Suppressor macrophage treated with lipopolysaccharide for 1 hour (primary cell): ENCODE measurements around the gene DIAPH3.

Experiments
- DNase-seq, 3 donors: peaks; one replicate each; pipeline ENCODE4 v3.0.0-alpha.2; 2020 to 2022

DIAPH3 gene

GRCh38 chr13:59701261-59701660, 462.5 kb downstream of the DIAPH3 start:
- no peak for DNase-seq

GRCh38 chr13:59700281-59700680, 463.4 kb downstream of the DIAPH3 start:
- DNase-seq = no peak

- DNase-seq = no peak
Measured at GRCh38 chr13:59696271-59696670, 467.5 kb downstream of the DIAPH3 start.

GRCh38 chr13:59691501-59692066, 472.1 kb downstream of the DIAPH3 start:
- DNase-seq = no peak

- DNase-seq = no peak
Measured at GRCh38 chr13:59690857-59691500, 472.7 kb downstream of the DIAPH3 start.

- no peak for DNase-seq
Measured at GRCh38 chr13:59689057-59689456, 474.7 kb downstream of the DIAPH3 start.

GRCh38 chr13:59686798-59687394, 476.8 kb downstream of the DIAPH3 start:
- no peak for DNase-seq

GRCh38 chr13:59684105-59684504, 479.6 kb downstream of the DIAPH3 start:
- DNase-seq = no peak

GRCh38 chr13:59681636-59682311, 482.0 kb downstream of the DIAPH3 start:
- DNase-seq = no peak

- peak; percentile 19 to 51 (median 50) for DNase-seq
Measured at GRCh38 chr13:59680429-59681024, 483.2 kb downstream of the DIAPH3 start.

GRCh38 chr13:59679254-59679653, 484.5 kb downstream of the DIAPH3 start:
- DNase-seq = no peak

GRCh38 chr13:59677966-59678814, 485.5 kb downstream of the DIAPH3 start:
- DNase-seq = peak; percentile 62 to 80 (median 74)

- no peak for DNase-seq
Measured at GRCh38 chr13:59677430-59677829, 486.3 kb downstream of the DIAPH3 start.

- no peak for DNase-seq
Measured at GRCh38 chr13:59674616-59675015, 489.1 kb downstream of the DIAPH3 start.

- DNase-seq = no peak
Measured at GRCh38 chr13:59673286-59673685, 490.4 kb downstream of the DIAPH3 start.

GRCh38 chr13:59672445-59672844, 491.3 kb downstream of the DIAPH3 start:
- DNase-seq = peak in 2 of 3 donors; percentile 14 to 21

GRCh38 chr13:59671881-59672280, 491.8 kb downstream of the DIAPH3 start:
- DNase-seq = peak; percentile 11 to 34 (median 29)

GRCh38 chr13:59666504-59666903, 497.2 kb downstream of the DIAPH3 start:
- DNase-seq = peak; percentile 38 to 69 (median 68)

GRCh38 chr13:59665732-59666131, 498.0 kb downstream of the DIAPH3 start:
- no peak for DNase-seq

- DNase-seq = no peak
Measured at GRCh38 chr13:59665184-59665583, 498.5 kb downstream of the DIAPH3 start.

GRCh38 chr13:59664586-59664985, 499.1 kb downstream of the DIAPH3 start:
- DNase-seq = no peak

- DNase-seq = no peak
Measured at GRCh38 chr13:59663707-59664106, 500.0 kb downstream of the DIAPH3 start.
